DOHH2 (cell line): Measurements from ENCODE around the gene IL23R.

Experiments used
- EZH2phosphoT487 ChIP-seq: fragments of 200-600 bp; sonication (generic); IDR thresholded peaks from 2 replicates; pipeline ENCODE4 v1.6.1; 2017; ENCODE audit warnings: borderline replicate concordance, mild to moderate bottlenecking, antibody characterized with exemption, low read length, moderate library complexity, mixed read lengths
- TF ChIP-seq, protein P1 (sequence below): fragments of 200-600 bp; sonication (generic); IDR thresholded peaks from one replicate; pipeline ENCODE4 v1.5.1; 2014; ENCODE audit warnings: antibody characterized with exemption, mild to moderate bottlenecking, low read depth, low read length; ENCODE audit not compliant: poor library complexity, severe bottlenecking

DNA sequence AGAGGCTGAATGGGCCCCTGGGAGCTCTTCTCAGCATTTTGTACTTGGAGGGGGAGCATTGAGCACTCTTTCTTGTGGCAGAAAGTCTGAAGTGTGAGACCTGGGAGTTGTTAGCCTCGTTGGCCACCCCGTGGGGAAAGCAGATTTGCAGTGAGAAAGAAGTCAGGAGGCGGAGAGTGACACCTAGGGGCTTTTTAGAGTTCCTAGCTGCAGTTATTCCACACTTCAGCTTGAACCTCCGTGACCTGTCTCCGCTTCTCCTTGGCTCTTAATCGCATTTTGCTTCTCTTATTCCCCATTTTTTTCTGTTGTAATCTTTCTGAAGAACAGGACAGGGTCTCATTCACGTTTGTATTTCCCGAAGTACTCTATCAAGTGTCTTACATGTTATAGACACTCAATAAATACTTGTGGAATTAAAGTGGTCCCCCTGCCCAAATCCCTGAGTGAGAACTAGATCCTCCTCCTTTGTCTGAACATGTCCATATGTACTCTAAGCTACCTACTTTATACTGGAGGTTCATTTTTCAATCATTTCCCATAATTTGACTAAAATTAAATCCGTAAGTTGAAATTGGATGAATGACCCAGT, 17.0 kb upstream of the IL23R start:
- TF ChIP-seq, protein P1, sequence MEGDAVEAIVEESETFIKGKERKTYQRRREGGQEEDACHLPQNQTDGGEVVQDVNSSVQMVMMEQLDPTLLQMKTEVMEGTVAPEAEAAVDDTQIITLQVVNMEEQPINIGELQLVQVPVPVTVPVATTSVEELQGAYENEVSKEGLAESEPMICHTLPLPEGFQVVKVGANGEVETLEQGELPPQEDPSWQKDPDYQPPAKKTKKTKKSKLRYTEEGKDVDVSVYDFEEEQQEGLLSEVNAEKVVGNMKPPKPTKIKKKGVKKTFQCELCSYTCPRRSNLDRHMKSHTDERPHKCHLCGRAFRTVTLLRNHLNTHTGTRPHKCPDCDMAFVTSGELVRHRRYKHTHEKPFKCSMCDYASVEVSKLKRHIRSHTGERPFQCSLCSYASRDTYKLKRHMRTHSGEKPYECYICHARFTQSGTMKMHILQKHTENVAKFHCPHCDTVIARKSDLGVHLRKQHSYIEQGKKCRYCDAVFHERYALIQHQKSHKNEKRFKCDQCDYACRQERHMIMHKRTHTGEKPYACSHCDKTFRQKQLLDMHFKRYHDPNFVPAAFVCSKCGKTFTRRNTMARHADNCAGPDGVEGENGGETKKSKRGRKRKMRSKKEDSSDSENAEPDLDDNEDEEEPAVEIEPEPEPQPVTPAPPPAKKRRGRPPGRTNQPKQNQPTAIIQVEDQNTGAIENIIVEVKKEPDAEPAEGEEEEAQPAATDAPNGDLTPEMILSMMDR, result peak; percentile 89
- no peak for TF ChIP-seq EZH2phosphoT487
